GM23338 (cell line): ENCODE measurements around the gene CDK17. TPM values are rescaled to one million over a fixed set of nuclear protein-coding genes. Genes with fewer than 3 reads are reported as not detected.

ENCODE experiments used
- EZH2phosphoT487 ChIP-seq: fragments of 200-600 bp; sonication (generic); IDR thresholded peaks from one replicate; pipeline ENCODE4 v1.8.1; 2018; ENCODE audit warnings: antibody characterized with exemption; ENCODE audit not compliant: unreplicated experiment
- JUNB ChIP-seq: IDR thresholded peaks from one replicate; pipeline ENCODE4 v1.6.1; 2016; ENCODE audit warnings: antibody characterized with exemption; ENCODE audit not compliant: unreplicated experiment
- POLR2AphosphoS5 ChIP-seq: IDR thresholded peaks from 2 replicates; pipeline ENCODE4 v1.6.1; 2016; ENCODE audit warnings: antibody characterized with exemption, low read depth
- STAT1 ChIP-seq: IDR thresholded peaks from one replicate; pipeline ENCODE4 v1.6.1; 2016; ENCODE audit warnings: antibody characterized with exemption; ENCODE audit not compliant: unreplicated experiment
- ZNF114 ChIP-seq: fragments of 250-450 bp; sonication (Bioruptor Pico); IDR thresholded peaks from 2 replicates; pipeline ENCODE4 v1.5.0; 2020; ENCODE audit warnings: mild to moderate bottlenecking, moderate library complexity
- polyA plus RNA-seq: library from polyadenylated mRNA; unstranded; fragments of >200 nt; fragmentation: Nextera tagmentation; extraction: Ambion mirVana; gene quantifications from 2 replicates; pipeline ENCODE4 v1.2.1, GENCODE V29; 2016
- total RNA-seq: library from RNA; depleted of rRNA; stranded (reverse); fragments of >200 nt; shearing (Covaris generic); gene quantifications from 2 replicates; pipeline ENCODE4 v1.2.3, GENCODE V29; 2014
- TF ChIP-seq, protein P1 (sequence below): fragments of 250-450 bp; sonication (Bioruptor Pico); IDR thresholded peaks from 2 replicates; pipeline ENCODE4 v1.5.0; 2020; ENCODE audit warnings: mild to moderate bottlenecking, moderate library complexity
- TF ChIP-seq, protein P2 (sequence below), 2 experiments: fragments of 200-600 bp in 1 of 2; sonication (generic) in 1 of 2; conservative IDR thresholded peaks; 2 replicates each; pipeline versions ENCODE4 v1.5.1 to v1.6.1; 2016 to 2017; ENCODE audit warnings: antibody characterized with exemption in 2 of 2, low read depth in 2 of 2, mild to moderate bottlenecking in 2 of 2, moderate library complexity in 1 of 2

Gene CDK17
- total and polyA plus RNA-seq, 2 experiments from 2014 or later, result 7.6 to 34.2 TPM

DNA sequence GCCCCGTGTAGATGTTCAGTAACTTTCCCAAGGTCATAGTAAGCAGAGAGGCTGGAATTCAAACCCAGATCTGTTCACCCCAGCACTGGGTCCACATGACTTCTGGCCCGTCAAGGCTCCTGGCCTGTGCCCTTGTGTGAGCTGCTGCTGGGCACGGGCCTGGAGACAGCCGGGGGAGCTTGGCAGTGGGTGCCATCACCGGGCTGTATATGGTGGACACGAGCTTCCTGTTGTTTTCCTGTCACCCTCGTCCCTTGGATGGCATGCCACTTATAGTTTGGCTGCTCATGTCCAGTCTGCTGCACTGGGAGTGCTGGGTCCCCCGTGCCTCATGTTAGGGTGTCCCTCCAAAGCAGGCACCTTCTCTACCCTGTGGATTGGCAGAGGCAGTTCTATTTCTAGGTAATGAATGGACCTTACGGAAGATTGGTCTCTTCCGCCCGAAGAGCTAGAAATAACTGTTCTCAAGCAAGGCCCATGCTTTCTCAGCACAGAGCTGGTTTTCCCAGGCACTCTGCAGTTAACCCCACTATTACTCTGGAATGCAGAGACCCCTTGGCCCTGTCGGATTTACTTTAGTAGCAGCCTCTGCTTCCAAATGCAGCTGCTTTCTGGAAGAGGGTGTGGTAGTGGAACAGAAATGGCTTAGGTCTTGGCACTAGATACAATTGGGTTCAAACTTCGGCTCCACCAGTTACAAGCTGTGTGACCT lies 161.7 kb downstream of the CDK17 start (continued):
- TF ChIP-seq, protein P1, sequence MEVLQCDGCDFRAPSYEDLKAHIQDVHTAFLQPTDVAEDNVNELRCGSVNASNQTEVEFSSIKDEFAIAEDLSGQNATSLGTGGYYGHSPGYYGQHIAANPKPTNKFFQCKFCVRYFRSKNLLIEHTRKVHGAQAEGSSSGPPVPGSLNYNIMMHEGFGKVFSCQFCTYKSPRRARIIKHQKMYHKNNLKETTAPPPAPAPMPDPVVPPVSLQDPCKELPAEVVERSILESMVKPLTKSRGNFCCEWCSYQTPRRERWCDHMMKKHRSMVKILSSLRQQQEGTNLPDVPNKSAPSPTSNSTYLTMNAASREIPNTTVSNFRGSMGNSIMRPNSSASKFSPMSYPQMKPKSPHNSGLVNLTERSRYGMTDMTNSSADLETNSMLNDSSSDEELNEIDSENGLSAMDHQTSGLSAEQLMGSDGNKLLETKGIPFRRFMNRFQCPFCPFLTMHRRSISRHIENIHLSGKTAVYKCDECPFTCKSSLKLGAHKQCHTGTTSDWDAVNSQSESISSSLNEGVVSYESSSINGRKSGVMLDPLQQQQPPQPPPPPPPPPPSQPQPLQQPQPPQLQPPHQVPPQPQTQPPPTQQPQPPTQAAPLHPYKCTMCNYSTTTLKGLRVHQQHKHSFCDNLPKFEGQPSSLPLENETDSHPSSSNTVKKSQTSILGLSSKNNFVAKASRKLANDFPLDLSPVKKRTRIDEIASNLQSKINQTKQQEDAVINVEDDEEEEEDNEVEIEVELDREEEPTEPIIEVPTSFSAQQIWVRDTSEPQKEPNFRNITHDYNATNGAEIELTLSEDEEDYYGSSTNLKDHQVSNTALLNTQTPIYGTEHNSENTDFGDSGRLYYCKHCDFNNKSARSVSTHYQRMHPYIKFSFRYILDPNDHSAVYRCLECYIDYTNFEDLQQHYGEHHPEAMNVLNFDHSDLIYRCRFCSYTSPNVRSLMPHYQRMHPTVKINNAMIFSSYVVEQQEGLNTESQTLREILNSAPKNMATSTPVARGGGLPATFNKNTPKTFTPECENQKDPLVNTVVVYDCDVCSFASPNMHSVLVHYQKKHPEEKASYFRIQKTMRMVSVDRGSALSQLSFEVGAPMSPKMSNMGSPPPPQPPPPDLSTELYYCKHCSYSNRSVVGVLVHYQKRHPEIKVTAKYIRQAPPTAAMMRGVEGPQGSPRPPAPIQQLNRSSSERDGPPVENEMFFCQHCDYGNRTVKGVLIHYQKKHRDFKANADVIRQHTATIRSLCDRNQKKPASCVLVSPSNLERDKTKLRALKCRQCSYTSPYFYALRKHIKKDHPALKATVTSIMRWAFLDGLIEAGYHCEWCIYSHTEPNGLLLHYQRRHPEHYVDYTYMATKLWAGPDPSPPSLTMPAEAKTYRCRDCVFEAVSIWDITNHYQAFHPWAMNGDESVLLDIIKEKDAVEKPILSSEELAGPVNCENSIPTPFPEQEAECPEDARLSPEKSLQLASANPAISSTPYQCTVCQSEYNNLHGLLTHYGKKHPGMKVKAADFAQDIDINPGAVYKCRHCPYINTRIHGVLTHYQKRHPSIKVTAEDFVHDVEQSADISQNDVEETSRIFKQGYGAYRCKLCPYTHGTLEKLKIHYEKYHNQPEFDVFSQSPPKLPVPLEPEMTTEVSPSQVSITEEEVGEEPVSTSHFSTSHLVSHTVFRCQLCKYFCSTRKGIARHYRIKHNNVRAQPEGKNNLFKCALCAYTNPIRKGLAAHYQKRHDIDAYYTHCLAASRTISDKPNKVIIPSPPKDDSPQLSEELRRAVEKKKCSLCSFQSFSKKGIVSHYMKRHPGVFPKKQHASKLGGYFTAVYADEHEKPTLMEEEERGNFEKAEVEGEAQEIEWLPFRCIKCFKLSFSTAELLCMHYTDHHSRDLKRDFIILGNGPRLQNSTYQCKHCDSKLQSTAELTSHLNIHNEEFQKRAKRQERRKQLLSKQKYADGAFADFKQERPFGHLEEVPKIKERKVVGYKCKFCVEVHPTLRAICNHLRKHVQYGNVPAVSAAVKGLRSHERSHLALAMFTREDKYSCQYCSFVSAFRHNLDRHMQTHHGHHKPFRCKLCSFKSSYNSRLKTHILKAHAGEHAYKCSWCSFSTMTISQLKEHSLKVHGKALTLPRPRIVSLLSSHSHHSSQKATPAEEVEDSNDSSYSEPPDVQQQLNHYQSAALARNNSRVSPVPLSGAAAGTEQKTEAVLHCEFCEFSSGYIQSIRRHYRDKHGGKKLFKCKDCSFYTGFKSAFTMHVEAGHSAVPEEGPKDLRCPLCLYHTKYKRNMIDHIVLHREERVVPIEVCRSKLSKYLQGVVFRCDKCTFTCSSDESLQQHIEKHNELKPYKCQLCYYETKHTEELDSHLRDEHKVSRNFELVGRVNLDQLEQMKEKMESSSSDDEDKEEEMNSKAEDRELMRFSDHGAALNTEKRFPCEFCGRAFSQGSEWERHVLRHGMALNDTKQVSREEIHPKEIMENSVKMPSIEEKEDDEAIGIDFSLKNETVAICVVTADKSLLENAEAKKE (CRISPR knock-in tag), result no peak
- TF ChIP-seq JUNB (no peak), POLR2AphosphoS5 (no peak), ZNF114 (CRISPR knock-in tag) (no peak), EZH2phosphoT487 (no peak), STAT1 (no peak)
- TF ChIP-seq, protein P2, sequence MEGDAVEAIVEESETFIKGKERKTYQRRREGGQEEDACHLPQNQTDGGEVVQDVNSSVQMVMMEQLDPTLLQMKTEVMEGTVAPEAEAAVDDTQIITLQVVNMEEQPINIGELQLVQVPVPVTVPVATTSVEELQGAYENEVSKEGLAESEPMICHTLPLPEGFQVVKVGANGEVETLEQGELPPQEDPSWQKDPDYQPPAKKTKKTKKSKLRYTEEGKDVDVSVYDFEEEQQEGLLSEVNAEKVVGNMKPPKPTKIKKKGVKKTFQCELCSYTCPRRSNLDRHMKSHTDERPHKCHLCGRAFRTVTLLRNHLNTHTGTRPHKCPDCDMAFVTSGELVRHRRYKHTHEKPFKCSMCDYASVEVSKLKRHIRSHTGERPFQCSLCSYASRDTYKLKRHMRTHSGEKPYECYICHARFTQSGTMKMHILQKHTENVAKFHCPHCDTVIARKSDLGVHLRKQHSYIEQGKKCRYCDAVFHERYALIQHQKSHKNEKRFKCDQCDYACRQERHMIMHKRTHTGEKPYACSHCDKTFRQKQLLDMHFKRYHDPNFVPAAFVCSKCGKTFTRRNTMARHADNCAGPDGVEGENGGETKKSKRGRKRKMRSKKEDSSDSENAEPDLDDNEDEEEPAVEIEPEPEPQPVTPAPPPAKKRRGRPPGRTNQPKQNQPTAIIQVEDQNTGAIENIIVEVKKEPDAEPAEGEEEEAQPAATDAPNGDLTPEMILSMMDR (conservative IDR thresholded peaks at IDR 0.05; ENCODE audit: low read depth in 2 of 2), result no peak
